Measurements from ENCODE around the gene FSD1.

DNA sequence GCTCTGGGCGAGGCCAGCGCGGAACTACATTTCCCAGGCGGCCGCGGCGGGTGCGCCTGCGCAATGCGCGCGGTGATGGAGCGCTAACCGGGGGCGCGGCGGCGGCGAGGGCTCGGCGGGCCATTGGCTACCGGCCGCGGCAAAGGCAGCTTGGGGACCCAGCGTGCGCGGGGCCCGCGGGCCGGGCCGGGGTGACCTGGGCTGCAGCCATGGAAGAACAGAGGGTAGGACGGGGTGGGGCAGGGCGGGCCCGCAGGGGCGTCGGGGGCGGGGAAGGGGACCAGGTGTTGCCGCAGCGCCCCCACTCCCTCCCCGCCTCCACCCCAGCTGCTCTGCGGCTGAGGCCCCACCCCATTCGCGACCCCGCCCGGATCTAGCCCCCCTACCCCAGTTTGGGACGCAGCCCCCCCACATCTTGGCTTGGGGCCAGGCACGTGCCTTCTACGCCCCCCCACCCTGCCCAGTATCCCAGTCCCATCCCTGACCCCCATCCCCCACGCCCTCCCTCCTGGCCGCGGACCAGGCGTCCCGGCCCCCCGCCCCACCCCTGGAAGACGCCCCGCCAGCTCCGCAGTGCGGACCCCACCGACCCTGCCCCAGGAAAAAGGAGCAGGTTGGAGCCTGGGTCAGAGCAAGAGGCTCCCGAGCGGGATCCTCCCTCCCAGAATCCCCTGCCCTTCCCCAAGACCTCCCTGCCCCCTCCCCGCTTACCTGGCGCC, at the start of gene FSD1:
- TF ChIP-seq EP300 (IDR thresholded peaks at IDR 0.05) (no peak), POLR2A (IDR thresholded peaks at IDR 0.05) (no peak), POLR2AphosphoS5 (IDR thresholded peaks at IDR 0.05) (no peak)
- TF ChIP-seq, protein P1, sequence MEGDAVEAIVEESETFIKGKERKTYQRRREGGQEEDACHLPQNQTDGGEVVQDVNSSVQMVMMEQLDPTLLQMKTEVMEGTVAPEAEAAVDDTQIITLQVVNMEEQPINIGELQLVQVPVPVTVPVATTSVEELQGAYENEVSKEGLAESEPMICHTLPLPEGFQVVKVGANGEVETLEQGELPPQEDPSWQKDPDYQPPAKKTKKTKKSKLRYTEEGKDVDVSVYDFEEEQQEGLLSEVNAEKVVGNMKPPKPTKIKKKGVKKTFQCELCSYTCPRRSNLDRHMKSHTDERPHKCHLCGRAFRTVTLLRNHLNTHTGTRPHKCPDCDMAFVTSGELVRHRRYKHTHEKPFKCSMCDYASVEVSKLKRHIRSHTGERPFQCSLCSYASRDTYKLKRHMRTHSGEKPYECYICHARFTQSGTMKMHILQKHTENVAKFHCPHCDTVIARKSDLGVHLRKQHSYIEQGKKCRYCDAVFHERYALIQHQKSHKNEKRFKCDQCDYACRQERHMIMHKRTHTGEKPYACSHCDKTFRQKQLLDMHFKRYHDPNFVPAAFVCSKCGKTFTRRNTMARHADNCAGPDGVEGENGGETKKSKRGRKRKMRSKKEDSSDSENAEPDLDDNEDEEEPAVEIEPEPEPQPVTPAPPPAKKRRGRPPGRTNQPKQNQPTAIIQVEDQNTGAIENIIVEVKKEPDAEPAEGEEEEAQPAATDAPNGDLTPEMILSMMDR (IDR thresholded peaks at IDR 0.05): no peak
